Measurements from ENCODE around the gene ACTL7B.

The ACTL7B gene

DNA sequence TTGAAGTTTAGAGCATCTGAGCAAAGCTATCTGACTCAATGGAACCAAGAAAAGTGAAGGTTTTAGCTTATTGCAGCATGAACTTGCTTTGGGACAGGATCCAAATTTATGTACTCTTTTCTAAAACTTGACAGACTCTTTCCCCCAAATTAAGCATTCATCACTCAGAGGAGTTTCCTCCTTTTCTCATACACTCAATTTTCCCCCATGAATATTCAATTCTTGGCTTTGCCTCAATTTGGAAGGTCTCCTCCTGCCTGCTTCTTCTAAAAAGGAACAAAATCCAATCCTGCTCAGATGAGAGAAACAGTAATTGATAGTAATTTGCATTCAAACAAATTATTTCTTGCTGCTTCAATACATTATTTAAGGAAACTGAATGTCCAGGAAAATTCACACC, 11.3 kb upstream of the ACTL7B start:
- H3K4me3 ChIP-seq (ENCODE audit: low read depth, low read length): no peak overlapping the region
- TF ChIP-seq, protein P1, sequence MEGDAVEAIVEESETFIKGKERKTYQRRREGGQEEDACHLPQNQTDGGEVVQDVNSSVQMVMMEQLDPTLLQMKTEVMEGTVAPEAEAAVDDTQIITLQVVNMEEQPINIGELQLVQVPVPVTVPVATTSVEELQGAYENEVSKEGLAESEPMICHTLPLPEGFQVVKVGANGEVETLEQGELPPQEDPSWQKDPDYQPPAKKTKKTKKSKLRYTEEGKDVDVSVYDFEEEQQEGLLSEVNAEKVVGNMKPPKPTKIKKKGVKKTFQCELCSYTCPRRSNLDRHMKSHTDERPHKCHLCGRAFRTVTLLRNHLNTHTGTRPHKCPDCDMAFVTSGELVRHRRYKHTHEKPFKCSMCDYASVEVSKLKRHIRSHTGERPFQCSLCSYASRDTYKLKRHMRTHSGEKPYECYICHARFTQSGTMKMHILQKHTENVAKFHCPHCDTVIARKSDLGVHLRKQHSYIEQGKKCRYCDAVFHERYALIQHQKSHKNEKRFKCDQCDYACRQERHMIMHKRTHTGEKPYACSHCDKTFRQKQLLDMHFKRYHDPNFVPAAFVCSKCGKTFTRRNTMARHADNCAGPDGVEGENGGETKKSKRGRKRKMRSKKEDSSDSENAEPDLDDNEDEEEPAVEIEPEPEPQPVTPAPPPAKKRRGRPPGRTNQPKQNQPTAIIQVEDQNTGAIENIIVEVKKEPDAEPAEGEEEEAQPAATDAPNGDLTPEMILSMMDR (IDR thresholded peaks at IDR 0.05; ENCODE audit: borderline replicate concordance, insufficient read depth, low read depth, low read length): no peak

DNA sequence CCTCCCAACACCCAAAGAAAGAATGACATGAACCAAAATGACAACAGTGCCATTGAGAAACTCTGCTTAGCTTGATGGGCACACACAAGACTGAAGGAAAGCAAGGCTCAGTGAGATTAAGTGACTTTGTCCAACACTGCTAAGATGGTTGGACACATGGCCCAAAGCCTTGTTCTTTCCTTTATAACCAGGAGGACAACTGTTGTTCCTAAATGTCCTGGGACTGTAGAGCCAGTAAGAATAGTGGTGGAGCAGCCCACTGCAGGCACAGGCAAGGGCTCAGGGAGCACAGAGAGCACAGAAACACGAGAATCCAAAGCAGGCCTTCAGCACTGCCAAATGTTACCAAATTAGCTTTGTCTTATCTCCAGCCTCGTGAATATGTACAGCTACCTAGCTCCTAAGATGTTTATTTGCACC, 10.2 kb upstream of the ACTL7B start:
- TF ChIP-seq, protein P1 (IDR thresholded peaks at IDR 0.05; ENCODE audit: borderline replicate concordance, insufficient read depth, low read depth, low read length): no peak
- no peak overlapping the region for H3K4me3 ChIP-seq (ENCODE audit: low read depth, low read length)

DNA sequence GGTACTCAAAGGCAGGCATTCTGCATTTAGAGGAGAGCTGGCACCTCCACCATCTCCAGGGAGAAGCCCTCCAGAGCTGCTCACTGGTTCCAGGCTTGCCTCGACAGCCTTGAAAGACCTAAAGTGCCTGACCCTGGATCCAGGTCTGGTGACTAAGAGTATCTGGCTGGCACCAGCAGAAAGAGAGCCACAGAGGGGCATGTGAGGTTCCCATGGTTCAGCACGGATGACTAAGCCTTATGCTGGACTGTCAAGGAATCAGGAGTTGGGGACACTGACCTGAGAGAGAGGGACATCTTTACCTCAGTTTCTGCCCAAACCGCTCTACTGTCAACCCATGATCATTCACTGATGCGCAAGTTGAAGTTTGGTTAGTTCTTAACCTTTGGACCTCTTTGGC, 9.3 kb upstream of the ACTL7B start:
- H3K4me3 ChIP-seq (ENCODE audit: low read depth, low read length): no peak overlapping the region
- TF ChIP-seq, protein P1 (IDR thresholded peaks at IDR 0.05; ENCODE audit: borderline replicate concordance, insufficient read depth, low read depth, low read length): no peak

DNA sequence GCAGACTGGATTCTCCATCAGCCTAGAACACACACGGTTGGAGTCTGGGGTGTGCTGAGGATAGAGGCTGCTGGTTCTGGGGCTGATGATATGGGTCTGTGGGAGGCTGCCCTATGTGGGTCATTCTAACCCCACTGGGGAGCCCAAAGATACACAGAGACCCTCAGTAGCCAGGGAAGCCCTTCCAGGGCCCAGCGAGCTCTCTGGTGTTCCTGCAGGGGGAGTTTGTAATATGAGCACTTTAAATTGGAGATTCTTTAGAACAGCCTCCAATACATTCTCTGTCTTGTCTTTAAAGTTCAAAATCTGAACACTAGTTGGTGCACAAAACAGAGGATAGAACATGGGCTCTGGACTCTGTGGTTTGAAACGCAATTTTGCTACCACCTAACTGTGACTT, 8.7 kb upstream of the ACTL7B start:
- H3K4me3 ChIP-seq (ENCODE audit: low read depth, low read length): no peak overlapping the region
- TF ChIP-seq, protein P1 (IDR thresholded peaks at IDR 0.05; ENCODE audit: borderline replicate concordance, insufficient read depth, low read depth, low read length): no peak

DNA sequence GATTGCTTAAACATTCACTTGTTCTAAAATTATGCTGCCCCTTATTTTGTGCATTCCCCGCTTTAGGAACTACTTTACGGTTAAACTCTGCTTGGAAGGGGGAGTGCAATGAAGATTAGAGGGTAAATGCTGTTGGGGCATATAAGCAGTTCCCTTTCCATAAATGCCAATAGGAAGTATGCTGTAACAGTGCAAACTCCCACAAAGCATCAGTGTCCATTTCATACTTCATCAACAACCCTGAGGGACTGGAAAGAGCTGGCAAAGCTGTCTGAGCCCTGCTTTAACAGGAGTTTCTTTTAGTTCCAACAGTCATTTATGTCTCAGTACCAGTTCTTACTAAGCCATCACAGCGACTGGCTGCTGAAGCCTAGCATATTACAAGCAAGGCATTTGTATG, 8.1 kb upstream of the ACTL7B start:
- TF ChIP-seq, protein P1 (IDR thresholded peaks at IDR 0.05; ENCODE audit: borderline replicate concordance, insufficient read depth, low read depth, low read length): no peak
- no peak overlapping the region for H3K4me3 ChIP-seq (ENCODE audit: low read depth, low read length)

DNA sequence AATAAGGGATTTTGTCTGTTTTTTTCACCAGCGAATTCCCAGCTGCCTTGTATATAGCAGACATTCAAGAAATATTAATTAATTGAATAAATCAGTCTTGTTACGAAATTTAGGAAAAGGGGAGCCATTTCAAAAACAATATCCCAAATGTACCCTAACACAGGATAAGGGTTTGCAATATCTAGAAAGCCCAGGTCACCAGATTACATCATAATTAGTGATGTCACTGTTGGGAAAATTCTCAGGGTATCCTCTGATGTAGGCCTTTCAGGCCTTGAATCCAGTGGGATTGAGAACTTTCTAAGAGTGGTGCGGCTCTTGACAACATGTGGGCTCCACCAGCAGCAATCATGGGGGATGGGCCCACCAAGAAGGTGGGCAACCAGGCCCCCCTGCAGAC, 6.2 kb upstream of the ACTL7B start, which contains the start of gene ACTL7A:
TSS of gene ACTL7A (plus strand) at position 270 of the 400 bp plus-strand sequence. CDS start at position 327, 57 bp downstream.
- H3K4me3 ChIP-seq (ENCODE audit: low read depth, low read length): no peak within 1 kb of the TSS
- TF ChIP-seq, protein P1 (IDR thresholded peaks at IDR 0.05; ENCODE audit: borderline replicate concordance, insufficient read depth, low read depth, low read length): no peak

DNA sequence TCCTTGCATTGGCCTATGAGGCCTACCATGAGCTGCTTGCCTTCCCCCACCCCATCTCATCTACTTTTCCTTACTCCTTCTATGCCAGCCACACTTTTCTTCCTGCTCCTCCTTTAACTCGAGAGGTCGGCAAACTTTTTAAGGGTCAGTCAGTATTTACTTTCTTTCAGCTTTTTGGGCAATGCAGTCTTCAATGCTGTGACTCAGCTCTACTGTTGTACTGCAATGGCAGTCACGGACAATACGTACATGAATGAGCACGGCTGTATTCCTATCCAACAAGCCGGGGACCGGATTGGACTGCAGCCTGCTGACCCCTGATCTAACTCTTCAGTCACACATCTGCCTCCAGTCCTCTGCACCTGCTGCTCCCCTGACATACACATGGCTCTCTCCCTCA, 5.7 kb upstream of the ACTL7B start:
- TF ChIP-seq, protein P1 (IDR thresholded peaks at IDR 0.05; ENCODE audit: borderline replicate concordance, insufficient read depth, low read depth, low read length): no peak
- H3K4me3 ChIP-seq (ENCODE audit: low read depth, low read length): no peak overlapping the region
